NCI-H510A (cell line): ENCODE data around the gene MET.
"Not testable (repeated sequence)": the region's sequence is repeated elsewhere in the genome, so short reads cannot be mapped to it uniquely, and the experiment has no call there.

Experiments used
- DNase-seq: peaks from one replicate; lab custom pipeline; 2025; lab: John Stamatoyannopoulos, UW

Gene MET

GRCh38 chr7:116671681-116672595 is at the start of gene MET:
Gene MET (plus strand): TSS chr7:116672196. CDS start chr7:116699085, 26,889 bp downstream.
- peak; percentile 51 for DNase-seq

- no peak for DNase-seq
These were observed 45.1 kb upstream of the MET start for GRCh38 chr7:116626886-116627285.

- no peak for DNase-seq
These were observed 42.9 kb upstream of the MET start for GRCh38 chr7:116629051-116629463.

- no peak for DNase-seq
These were observed 41.6 kb upstream of the MET start for GRCh38 chr7:116630357-116630756.

- no peak for DNase-seq
These were observed 40.9 kb upstream of the MET start for GRCh38 chr7:116630932-116631671.

GRCh38 chr7:116631676-116632075 is 40.3 kb upstream of the MET start:
- no peak for DNase-seq

GRCh38 chr7:116632384-116632783 is 39.6 kb upstream of the MET start:
- DNase-seq: no peak

- DNase-seq: no peak
These were observed 38.6 kb upstream of the MET start for GRCh38 chr7:116633131-116633988.

GRCh38 chr7:116636997-116637396 is 35.0 kb upstream of the MET start:
- no peak for DNase-seq

GRCh38 chr7:116638592-116638991 is 33.4 kb upstream of the MET start:
- DNase-seq: not testable (repeated sequence)

GRCh38 chr7:116641551-116642153 is 30.3 kb upstream of the MET start:
- DNase-seq: no peak

- DNase-seq: not testable (repeated sequence)
These were observed 28.8 kb upstream of the MET start for GRCh38 chr7:116643148-116643547.

- DNase-seq: no peak
These were observed 27.4 kb upstream of the MET start for GRCh38 chr7:116644628-116645027.

GRCh38 chr7:116647290-116647689 is 24.7 kb upstream of the MET start:
- no peak for DNase-seq

- no peak for DNase-seq
These were observed 24.1 kb upstream of the MET start for GRCh38 chr7:116647861-116648260.

GRCh38 chr7:116650436-116650835 is 21.6 kb upstream of the MET start:
- no peak for DNase-seq

- DNase-seq: no peak
These were observed 19.2 kb upstream of the MET start for GRCh38 chr7:116652793-116653192.

- DNase-seq: no peak
These were observed 18.8 kb upstream of the MET start for GRCh38 chr7:116653204-116653603.

GRCh38 chr7:116653646-116654045 is 18.4 kb upstream of the MET start:
- DNase-seq: no peak

GRCh38 chr7:116659248-116659647 is 12.7 kb upstream of the MET start:
- not testable (repeated sequence) for DNase-seq

GRCh38 chr7:116661865-116662264 is 10.1 kb upstream of the MET start:
- DNase-seq: no peak

GRCh38 chr7:116663744-116664143 is 8.3 kb upstream of the MET start:
- no peak for DNase-seq
